Measurements from ENCODE around the gene ELMO2.

ELMO2 gene

DNA sequence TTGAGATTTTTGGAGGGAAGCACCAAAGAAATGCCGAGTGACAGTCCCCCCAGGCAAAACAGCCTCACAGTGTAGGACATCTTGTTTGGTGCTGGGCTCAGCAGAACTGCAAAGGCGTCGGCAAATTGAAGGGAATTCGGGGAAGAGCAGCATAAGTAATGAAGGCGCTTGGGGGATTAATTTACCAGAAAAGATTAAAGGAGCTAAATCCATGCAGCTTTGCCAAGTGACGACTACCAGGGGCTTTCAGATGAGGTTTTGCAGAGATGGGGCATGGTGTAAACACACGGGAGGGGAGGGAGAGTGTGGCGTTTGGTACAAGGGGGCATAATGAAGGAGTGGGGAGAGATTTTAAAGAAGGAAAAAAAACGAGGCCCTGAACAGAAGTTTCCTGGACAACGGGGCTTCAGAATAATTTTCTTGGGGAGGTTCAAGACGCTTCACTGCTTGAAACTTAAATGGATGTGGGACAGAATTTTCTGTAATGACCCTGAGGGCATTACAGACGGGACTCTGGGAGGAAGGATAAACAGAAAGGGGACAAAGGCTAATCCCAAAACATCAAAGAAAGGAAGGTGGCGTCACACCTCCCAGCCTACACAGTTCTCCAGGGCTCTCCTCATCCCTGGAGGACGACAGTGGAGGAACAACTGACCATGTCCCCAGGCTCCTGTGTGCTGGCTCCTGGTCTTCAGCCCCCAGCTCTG is 52.8 kb downstream of the ELMO2 start:
- ATAC-seq = no peak

DNA sequence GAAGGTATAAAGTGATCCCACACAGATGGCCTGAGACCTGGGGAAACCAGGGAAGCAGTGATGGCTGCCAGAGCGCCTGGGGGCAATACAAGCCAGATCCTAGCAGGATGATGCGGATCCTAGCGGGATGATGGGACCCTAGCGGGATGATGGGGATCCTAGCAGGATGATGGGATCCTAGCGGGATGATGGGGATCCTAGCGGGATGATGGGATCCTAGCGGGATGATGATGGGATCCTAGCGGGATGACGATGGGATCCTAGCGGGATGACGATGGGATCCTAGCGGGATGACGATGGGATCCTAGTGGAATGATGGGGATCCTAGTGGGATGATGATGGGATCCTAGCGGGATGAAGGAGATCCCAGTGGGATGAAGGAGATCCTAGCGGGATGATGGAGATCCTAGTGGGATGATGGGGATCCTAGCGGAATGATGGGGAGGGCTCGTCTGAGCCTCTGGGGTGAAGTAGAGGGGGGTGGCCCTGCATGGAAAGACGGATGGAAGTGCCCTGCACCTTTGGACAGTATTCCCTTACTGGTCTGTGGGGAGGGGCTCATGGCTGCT is 54.0 kb downstream of the ELMO2 start:
- Mint-ChIP-seq H3K27ac (no peak overlapping the region), H3K4me1 (peaks cover 33% of the 10 kb centered on the region), H3K9me3 (no peaks in the 10 kb centered on the region), H3K27me3 (no peaks in the 10 kb centered on the region), H3K4me3 (no peak overlapping the region)
- no peak for ATAC-seq
- DNase-seq = no peak

More for the DNA sequence above, 52.8 kb downstream of the ELMO2 start:
- no peaks in the 10 kb centered on the region for H3K9me3 Mint-ChIP-seq
- H3K27me3 Mint-ChIP-seq = no peaks in the 10 kb centered on the region
- no peak for DNase-seq
- peaks cover 45% of the 10 kb centered on the region for H3K4me1 Mint-ChIP-seq
- H3K4me3 Mint-ChIP-seq = no peak overlapping the region
- H3K27ac Mint-ChIP-seq = no peak overlapping the region

DNA sequence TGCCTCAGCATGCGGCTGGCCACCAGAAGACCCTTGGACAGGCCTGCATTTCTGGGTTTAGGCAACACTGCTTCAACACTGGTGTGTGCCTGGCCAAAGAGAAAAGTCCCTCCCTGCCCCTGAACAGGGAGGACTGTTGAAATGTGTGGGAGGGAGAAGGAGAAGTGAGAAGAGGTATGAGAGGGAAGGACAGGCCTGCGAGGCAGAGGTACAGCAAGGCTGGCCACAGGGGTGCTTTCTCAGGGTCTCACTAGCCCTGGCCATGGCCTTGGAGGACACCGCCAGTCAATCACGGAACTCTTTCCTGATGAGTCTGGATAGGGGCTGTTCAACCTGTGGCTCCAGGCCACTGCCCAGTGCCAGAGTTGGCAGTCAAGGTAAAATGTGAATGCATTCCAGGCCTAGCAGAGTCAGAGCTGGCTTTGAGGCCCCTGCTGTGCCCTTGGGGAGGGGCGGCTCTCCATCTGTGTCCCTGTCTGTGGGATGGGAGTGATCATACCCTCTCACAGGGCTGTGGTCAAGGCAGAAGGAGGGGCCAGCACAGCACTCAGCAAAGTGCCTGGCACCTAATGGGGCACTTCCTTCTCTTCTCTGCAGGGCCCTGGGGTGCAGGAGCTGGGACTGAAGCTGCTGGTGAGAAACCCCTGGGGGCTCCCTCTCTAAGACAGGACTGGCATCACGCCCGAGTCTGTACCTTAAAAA is 54.9 kb downstream of the ELMO2 start:
- DNase-seq = no peak
- Mint-ChIP-seq H3K27ac (peak overlapping the region in 1 of 2 donors; percentile 35), H3K4me3 (no peak overlapping the region), H3K27me3 (no peaks in the 10 kb centered on the region), H3K9me3 (no peaks in the 10 kb centered on the region), H3K4me1 (peaks cover 25% of the 10 kb centered on the region)
- ATAC-seq = no peak

DNA sequence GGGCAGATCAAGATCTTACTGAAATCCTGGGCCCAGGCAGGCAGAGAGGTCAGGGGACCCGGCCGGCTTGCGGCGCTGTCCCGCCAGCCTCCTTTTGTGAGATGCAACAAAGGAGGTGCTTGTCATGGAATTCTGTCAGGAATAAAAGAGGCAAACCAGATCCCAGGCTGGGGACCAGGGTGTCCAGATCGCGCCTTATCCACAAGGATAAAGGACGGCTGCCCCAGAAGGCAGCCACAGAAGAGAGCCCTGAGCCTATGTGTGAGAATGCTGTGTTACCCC is 55.5 kb downstream of the ELMO2 start:
- no peak for ATAC-seq
- Mint-ChIP-seq H3K4me1 (peaks cover 24% of the 10 kb centered on the region), H3K9me3 (no peaks in the 10 kb centered on the region), H3K27ac (peak overlapping the region in 1 of 2 donors; percentile 86), H3K27me3 (no peaks in the 10 kb centered on the region), H3K4me3 (no peak overlapping the region)
- DNase-seq = no peak

DNA sequence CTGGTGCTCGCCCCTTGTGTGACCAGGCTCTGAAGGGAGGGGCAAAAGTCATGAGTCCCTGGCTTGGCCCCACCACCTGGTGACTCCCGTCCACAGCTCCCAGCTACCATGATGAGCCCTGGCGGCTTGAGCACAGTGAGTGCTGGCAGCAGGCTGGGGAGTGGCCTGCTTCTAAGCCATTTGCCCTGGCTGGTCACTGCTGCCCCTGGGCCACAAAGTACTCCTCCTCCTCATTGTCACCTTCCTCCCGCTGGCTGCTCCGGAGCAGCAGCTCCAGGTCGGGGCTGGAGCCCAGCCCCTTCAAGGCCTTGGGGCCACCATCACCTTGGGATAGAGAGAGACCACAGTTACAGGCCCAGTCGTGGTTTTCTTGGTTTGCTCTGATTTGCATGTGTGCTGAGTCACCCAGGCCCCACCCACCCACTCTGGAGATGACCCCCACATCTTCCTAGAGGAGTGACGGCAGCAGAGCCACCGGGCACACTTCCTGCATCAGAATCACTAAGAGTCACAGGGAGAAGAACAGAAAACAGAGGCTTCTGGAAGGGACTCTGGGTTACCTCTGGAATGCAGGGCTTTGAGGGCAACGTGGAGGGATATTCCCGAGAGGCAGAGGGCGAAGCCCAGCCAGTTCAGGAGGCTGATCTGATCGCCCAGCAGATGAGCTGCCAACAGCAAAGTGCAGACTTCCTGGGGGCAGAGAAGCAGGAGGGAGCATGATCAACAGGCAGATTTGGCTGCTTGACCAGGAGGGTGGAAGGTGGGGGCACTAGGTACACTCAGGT is 56.0 kb downstream of the ELMO2 start:
- Mint-ChIP-seq H3K27ac (peak overlapping the region; percentile 86 to 94), H3K27me3 (no peaks in the 10 kb centered on the region), H3K4me3 (peak overlapping the region in 1 of 2 donors; percentile 47), H3K4me1 (peaks cover 20% of the 10 kb centered on the region), H3K9me3 (no peaks in the 10 kb centered on the region)
- DNase-seq = no peak
- ATAC-seq = peak; percentile 55

DNA sequence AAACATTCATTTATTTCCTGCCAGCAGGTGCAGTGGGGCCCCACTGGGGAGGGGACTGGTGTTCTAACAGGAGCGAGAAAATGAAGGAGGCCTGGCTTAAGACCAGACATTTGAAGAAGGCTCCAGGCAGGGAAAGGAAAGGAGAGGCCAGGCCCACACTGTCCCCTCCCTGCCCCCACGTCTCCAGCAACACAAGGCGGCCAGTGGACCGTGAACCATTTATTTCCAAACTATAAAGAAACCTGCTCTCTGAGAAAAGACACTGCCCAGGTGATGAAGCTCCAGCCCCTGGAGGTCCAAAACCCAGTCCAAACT is 56.7 kb downstream of the ELMO2 start:
- H3K27ac Mint-ChIP-seq = no peak overlapping the region
- DNase-seq = no peak
- no peaks in the 10 kb centered on the region for H3K9me3 Mint-ChIP-seq

DNA sequence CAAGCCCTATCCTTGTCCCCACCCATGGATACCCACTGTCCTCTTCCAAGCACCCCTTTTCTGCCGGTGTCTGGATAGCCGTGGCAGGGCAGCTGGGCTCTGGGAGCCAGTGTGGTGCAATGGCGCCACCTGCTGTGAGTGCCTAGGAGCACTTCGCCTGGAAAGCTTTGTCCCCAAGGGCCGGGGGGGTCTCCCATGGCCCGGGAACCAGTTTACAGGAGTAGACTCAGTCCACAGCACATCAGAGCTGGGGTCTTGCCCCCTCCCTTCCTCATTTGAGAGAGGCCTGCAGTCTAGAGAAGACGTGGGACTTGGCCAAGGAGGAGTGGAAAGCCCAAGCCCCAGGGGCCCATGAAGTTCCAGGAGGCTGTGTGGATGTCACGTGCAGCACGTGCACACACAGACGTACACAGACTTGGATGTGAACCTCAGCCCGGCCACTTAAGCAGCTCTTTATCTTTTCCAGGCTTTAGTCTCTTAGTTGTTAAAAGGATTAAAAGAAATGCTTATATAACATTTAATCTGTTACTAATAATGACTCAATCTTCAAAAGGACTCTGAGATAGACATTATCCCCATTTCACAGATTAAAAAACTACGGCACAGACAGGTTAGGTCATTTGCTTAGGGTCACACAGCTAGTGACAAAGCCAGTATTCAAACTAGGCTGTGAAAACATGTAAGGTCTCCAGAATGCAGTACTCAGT is 57.2 kb downstream of the ELMO2 start:
- H3K9me3 Mint-ChIP-seq = no peaks in the 10 kb centered on the region
- peaks cover 19% of the 10 kb centered on the region for H3K4me1 Mint-ChIP-seq
- ATAC-seq (peak; percentile 52), DNase-seq (peak; percentile 38 to 45)
- H3K27me3 Mint-ChIP-seq = no peaks in the 10 kb centered on the region
- no peak overlapping the region for H3K27ac Mint-ChIP-seq
- H3K4me3 Mint-ChIP-seq = peak overlapping the region in 1 of 2 donors; percentile 5

More for the DNA sequence above, 56.7 kb downstream of the ELMO2 start:
- Mint-ChIP-seq H3K4me1 (peaks cover 19% of the 10 kb centered on the region), H3K4me3 (no peak overlapping the region), H3K27me3 (no peaks in the 10 kb centered on the region)
- ATAC-seq = no peak

DNA sequence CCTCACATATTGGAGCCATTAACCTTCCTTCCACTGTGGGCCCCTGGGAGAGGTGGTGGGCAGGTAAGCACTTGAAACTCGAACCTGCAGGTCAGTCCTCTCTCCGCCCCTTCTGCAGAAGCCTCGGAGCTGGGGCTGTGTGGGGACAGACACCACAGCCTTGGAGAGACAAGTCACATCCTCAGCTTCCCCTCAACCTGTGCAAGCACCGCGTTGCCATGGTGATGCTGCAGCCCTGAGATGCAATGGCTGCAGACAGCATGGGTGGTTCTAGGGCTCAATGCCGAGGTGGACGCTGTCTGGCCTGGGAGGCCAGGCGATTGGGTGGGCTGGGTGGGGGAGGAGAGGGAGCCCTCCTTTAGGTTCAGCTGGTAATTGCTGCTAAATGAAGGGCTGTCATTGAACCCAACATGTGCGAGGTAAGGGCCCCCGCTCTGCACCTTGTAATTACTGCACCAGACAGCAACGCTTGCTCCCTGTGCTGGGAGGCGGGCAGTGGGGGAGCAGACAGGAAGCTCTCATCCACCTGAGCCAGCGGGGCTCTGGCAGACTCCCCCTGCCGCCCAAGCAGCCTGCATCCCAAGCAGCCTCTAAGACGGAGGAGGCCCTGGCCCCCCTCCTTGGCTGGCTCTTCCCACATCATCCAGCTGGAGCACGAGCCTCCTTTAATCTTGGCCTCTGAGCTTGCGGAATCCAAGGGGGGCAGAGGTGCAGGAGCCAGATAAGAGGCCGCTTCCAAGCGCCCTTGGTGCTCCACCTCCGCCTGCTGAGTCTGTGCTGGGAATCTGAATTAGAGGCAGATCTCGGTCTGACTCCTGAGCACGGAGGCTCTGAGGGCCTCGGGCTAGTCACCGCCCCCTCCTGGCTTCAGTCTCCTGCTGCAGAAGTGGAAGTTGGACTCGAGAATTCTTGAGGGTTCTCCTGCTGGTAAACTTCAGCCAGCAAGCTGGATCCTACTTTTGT is 58.3 kb downstream of the ELMO2 start:
- Mint-ChIP-seq H3K27me3 (peaks cover under 1% of the 10 kb centered on the region), H3K4me3 (no peak overlapping the region), H3K27ac (no peak overlapping the region), H3K4me1 (peaks cover 26% of the 10 kb centered on the region), H3K9me3 (no peaks in the 10 kb centered on the region)
- no peak for DNase-seq
- ATAC-seq = no peak

DNA sequence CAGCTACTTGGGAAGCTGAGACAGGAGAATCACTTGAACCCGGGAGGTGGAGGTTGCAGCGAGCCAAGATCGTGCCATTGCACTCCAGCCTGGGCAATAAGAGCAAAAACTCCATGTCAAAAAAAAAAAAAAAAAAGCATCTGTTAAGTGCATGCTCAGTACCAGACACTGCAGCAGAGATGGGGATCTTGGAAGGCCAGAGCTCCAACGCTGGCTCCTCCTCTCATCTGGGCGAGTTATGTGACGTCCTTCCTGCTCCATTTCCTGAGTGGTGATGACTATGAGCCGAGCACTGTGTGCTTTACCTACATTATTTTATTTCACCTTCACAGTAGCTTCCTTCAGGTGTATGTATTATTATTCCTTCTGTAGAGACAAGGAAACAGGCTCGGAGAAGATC is 59.6 kb downstream of the ELMO2 start:
- ATAC-seq = no peak
- H3K4me1 Mint-ChIP-seq = peaks cover 39% of the 10 kb centered on the region
- no peaks in the 10 kb centered on the region for H3K9me3 Mint-ChIP-seq
- H3K27me3 Mint-ChIP-seq = peaks cover 14% of the 10 kb centered on the region
- no peak overlapping the region for H3K27ac Mint-ChIP-seq
- no peak overlapping the region for H3K4me3 Mint-ChIP-seq
- no peak for DNase-seq

DNA sequence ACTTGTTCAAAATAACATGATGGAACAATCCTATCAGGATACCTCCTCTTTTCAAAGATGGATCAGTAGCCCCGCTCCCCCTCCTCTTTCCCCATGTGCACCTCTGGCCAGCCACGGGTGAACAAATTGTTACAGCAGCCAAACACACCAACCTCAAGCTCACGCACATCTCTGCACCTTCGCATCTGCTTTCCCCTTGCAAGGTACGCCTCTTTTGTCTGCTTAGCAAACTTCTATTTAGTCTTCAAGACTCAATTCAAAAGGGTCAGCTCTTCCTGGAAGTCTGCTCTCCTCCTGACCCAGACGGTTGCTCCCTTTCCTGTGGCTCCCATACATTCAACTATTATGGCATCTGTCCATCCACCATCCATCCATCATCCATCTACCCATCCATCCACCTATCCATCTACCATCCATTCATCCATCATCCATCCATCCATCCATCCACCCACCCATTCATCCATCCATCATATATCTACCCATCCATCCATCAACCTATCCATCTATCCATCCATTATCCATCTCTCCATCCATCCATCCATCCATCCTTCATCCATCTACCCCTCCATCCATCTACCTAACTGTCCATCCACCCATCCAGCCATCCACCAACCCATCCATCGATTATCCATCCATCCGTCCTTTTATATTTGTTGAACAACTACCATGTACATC is 61.8 kb downstream of the ELMO2 start:
- ATAC-seq = no peak
- DNase-seq = no peak
- Mint-ChIP-seq H3K27ac (no peak overlapping the region), H3K9me3 (no peaks in the 10 kb centered on the region), H3K4me1 (peaks cover 24% of the 10 kb centered on the region), H3K27me3 (peaks cover 18% of the 10 kb centered on the region), H3K4me3 (no peak overlapping the region)

DNA sequence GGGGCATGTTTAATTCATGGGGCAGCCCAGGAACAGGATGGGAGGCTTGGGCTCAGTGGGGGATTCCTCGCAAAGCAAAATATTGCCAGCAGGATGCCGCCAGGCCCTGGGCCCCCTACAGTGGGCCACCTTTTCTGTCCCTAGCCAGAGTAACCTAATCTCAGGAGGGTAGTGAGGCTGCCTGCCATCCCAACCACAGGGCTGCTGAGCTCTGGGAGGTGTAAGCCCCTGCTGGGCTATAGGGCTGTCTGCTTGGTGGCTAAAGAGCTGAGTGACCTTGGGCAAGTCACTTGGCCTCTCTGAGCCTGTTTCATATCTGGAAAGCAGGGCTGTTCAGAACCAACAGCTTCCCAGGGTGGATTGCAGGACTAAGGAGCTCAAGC is 62.4 kb downstream of the ELMO2 start:
- no peak overlapping the region for H3K27ac Mint-ChIP-seq
- peaks cover 18% of the 10 kb centered on the region for H3K27me3 Mint-ChIP-seq
- ATAC-seq = peak; percentile 4
- DNase-seq = no peak
- peaks cover 24% of the 10 kb centered on the region for H3K4me1 Mint-ChIP-seq
- H3K4me3 Mint-ChIP-seq = peak overlapping the region; percentile 62 to 73
- no peaks in the 10 kb centered on the region for H3K9me3 Mint-ChIP-seq

DNA sequence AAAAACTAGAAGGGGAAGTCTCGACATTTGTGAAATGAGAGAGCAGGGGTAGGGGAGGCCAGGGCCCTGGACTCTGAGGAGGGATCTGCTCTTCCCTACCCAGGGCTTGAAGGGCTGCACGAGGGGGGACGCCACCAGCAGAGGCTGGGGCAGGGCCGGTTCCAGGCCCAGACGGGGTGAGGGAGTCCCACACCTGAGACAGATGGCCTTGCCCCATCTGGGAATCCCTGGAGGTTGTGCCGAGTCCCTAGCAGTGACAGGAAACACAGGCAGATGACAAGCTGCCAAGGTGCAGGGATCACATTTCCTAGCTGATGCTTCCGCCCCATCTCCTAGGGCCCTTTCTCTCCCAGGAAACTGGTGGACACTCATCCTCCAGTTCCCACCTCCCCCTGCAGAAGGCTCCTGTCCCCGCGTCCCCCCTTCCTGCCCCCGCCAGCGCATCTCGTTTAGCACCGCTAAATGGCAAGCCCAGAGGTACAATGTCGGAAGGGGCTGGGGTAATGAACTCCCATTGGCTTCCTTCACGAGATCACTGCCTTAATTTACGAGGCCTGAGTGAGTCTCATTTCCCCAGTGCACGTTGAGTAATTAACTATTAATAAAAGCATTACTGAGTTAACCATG is 63.0 kb downstream of the ELMO2 start:
- Mint-ChIP-seq H3K27me3 (peaks cover 18% of the 10 kb centered on the region), H3K27ac (peak overlapping the region in 1 of 2 donors; percentile 65), H3K4me1 (peaks cover 24% of the 10 kb centered on the region), H3K4me3 (peak overlapping the region; percentile 62 to 73), H3K9me3 (no peaks in the 10 kb centered on the region)
- ATAC-seq = peak; percentile 61
- no peak for DNase-seq

DNA sequence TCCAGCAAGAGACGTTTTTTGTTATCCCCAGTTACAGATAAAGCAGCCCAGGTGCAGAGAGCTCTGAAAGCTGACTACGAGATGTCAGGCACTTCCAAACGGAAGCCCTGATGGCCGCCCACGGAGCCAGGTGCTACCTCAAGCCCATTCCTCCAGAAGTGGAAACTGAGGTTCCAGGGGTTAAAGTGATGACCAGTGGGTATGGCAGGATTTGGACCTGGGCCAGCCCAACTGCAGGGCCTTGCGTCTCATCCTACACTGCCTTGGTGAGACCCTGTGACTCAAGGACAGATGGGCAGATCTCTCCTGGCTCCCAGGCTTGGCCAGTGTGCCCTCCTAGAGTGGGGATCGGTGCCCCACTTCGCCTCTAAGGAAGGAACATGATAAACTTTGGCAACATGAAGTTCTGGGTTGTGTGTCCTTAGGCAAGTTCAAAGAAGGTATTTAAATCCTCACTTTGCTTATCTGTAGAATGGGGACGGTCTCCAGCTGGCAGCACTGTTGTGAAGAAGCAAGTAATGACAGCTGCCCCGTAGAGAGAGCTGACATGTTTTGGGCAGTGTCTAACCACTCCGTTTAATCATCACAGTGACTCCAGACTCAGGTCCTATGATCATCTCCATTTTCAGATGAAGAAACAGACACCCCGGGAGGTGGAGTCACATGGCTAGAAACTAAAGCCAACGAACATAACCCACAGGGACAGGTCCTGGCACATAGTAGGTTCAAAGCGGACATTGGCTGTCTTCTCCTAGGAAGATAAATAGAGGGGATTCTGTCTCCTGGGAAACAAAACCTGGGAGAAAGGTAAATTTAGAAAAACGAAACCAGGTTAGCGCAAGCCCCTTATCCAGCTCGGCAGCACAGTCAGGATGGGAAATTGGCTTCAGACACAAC is 63.7 kb downstream of the ELMO2 start:
- peak; percentile 32 for ATAC-seq
- no peak for DNase-seq
- Mint-ChIP-seq H3K4me3 (peak overlapping the region; percentile 62 to 73), H3K4me1 (peaks cover 24% of the 10 kb centered on the region), H3K27ac (peak overlapping the region; percentile 65 to 84), H3K27me3 (peaks cover 18% of the 10 kb centered on the region), H3K9me3 (no peaks in the 10 kb centered on the region)

Measured in stimulated activated naive CD8-positive, alpha-beta T cell treated with anti-CD3 and anti-CD28 coated beads, Interleukin-15, amount 100 ng/mL, for 72 hours (primary cell).